Vagina (tissue), 2 donors: Measurements from ENCODE around the gene ZNF577. TPM values are rescaled to one million over a fixed set of nuclear protein-coding genes. Genes with fewer than 3 reads are reported as not detected.

Experiments
- DNase-seq, 2 donors: peaks; one replicate each; pipeline ENCODE4 v3.0.0-alpha.2; 2017; ENCODE audit errors: extremely low spot score in 2 of 2
- H3K27ac ChIP-seq: fragments of 200-600 bp; sonication (generic); one replicate; pipeline ENCODE4 v1.5.1; 2019
- H3K27me3 ChIP-seq: fragments of 200-600 bp; sonication (generic); one replicate; pipeline ENCODE4 v1.5.1; 2019
- H3K36me3 ChIP-seq, 2 donors: fragments of 200-600 bp; sonication (generic); one replicate each; pipeline ENCODE4 v1.5.1; 2017 to 2019
- H3K4me1 ChIP-seq: fragments of 200-600 bp; sonication (generic); one replicate; pipeline ENCODE4 v1.5.1; 2019
- H3K4me3 ChIP-seq, 2 donors: fragments of 200-600 bp; sonication (generic); 1 replicate in 1 of 2; 2 replicates in 1 of 2; pipeline ENCODE4 v1.5.1; 2016 to 2019
- H3K9me3 ChIP-seq: fragments of 200-600 bp; sonication (generic); one replicate; pipeline ENCODE4 v1.5.1; 2019
- POLR2A ChIP-seq, 2 donors: fragments of 450-650 bp; IDR thresholded peaks; one replicate each; pipeline ENCODE4 v1.6.1; 2017; ENCODE audit warnings: antibody characterized with exemption in 2 of 2, mild to moderate bottlenecking in 2 of 2, moderate library complexity in 2 of 2
- POLR2AphosphoS5 ChIP-seq, 2 donors: sonication (generic); formaldehyde crosslinking; IDR thresholded peaks; one replicate each; pipeline ENCODE4 v1.9.0; 2017; ENCODE audit warnings: antibody characterized with exemption in 2 of 2, mild to moderate bottlenecking in 2 of 2, low read depth in 1 of 2; ENCODE audit not compliant: insufficient read depth in 1 of 2
- intact Hi-C: fragments of 100-400 bp; cut with DNase I; formaldehyde crosslinking; loops from one replicate; pipeline ENCODE4 v1.15.1; 2023
- total RNA-seq: library from RNA; depleted of rRNA; stranded (reverse); fragments of >200 nt; gene quantifications from one replicate; pipeline ENCODE4 v1.2.3, GENCODE V29; 2016
- TF ChIP-seq, protein P1 (sequence below), 3 experiments: fragments of 450-650 bp in 2 of 3; fragments of 200-600 bp in 1 of 3; sonication (generic) in 1 of 3; IDR thresholded peaks; one replicate each; pipeline ENCODE4 v1.5.1; 2017 to 2019; ENCODE audit warnings: antibody characterized with exemption in 3 of 3, mild to moderate bottlenecking in 2 of 3, moderate library complexity in 2 of 3

The ZNF577 gene
- total RNA-seq, 1 donor from 2014 or later, result 14.2 TPM

- intact Hi-C loops, result no loop called here
- Histone ChIP-seq H3K9me3 (peaks cover 6% of the 10 kb centered on the region), H3K4me3 (peak overlapping the region; percentile 73), H3K4me1 (peaks cover 15% of the 10 kb centered on the region), H3K36me3 (peaks cover 0 to 23% of the 10 kb centered on the region in 2 donors), H3K27ac (no peak overlapping the region), H3K27me3 (no peaks in the 10 kb centered on the region)
- no peak for DNase-seq
- TF ChIP-seq POLR2A (IDR thresholded peaks at IDR 0.05), result no peak
- TF ChIP-seq, protein P1, sequence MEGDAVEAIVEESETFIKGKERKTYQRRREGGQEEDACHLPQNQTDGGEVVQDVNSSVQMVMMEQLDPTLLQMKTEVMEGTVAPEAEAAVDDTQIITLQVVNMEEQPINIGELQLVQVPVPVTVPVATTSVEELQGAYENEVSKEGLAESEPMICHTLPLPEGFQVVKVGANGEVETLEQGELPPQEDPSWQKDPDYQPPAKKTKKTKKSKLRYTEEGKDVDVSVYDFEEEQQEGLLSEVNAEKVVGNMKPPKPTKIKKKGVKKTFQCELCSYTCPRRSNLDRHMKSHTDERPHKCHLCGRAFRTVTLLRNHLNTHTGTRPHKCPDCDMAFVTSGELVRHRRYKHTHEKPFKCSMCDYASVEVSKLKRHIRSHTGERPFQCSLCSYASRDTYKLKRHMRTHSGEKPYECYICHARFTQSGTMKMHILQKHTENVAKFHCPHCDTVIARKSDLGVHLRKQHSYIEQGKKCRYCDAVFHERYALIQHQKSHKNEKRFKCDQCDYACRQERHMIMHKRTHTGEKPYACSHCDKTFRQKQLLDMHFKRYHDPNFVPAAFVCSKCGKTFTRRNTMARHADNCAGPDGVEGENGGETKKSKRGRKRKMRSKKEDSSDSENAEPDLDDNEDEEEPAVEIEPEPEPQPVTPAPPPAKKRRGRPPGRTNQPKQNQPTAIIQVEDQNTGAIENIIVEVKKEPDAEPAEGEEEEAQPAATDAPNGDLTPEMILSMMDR (IDR thresholded peaks at IDR 0.05), result no peak
Observed at GRCh38 chr19:51905206-51905605, 17.5 kb upstream of the ZNF577 start.

- H3K27ac ChIP-seq, result peak within 1 kb of the TSS; percentile 80
- H3K4me1 ChIP-seq, result peaks cover 15% of the 10 kb centered on the region
- intact Hi-C loops, result no loop called here
- H3K9me3 ChIP-seq, result peaks cover 11% of the 10 kb centered on the region
- DNase-seq, result no peak
- peak; percentile 73 to 74 for TF ChIP-seq POLR2AphosphoS5 (IDR thresholded peaks at IDR 0.05; ENCODE audit: insufficient read depth in 1 of 2, low read depth in 1 of 2)
- TF ChIP-seq, protein P1 (IDR thresholded peaks at IDR 0.05), result no peak
- TF ChIP-seq POLR2A (IDR thresholded peaks at IDR 0.05), result no peak
- H3K27me3 ChIP-seq, result no peaks in the 10 kb centered on the region
- H3K36me3 ChIP-seq, result peaks cover 0 to 29% of the 10 kb centered on the region in 2 donors
- H3K4me3 ChIP-seq, result peak within 1 kb of the TSS; percentile 73
Observed at GRCh38 chr19:51904331-51905165, 16.8 kb upstream of the ZNF577 start, which contains the start of gene ZNF649. Gene ZNF649, minus strand, starts transcription at chr19:51905017. Its CDS starts 4,910 bp downstream, at chr19:51900107.

DNA sequence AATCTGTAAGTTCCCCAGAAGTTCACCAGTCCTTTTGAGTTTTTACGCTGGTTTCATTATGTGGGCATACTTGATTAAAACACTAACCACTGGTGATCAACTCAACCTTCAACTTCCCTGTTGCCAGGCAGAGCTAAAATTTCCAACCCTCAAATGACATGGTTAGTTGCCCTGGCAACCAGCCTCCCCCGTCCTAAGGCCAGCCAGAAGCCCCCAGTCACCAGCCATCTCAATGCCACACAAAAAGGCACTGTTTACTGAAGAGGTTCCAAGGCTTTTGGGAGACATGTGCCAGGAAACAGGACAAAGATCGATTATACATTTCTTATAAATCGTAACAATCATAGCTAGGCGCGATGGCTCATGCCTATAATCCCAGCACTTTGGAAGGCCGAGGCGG, 15.4 kb upstream of the ZNF577 start:
- H3K27me3 ChIP-seq, result no peaks in the 10 kb centered on the region
- no peak for DNase-seq
- intact Hi-C loops, result no loop called here
- H3K9me3 ChIP-seq, result peaks cover 16% of the 10 kb centered on the region
- H3K4me3 ChIP-seq, result peak overlapping the region; percentile 73
- H3K4me1 ChIP-seq, result peaks cover 15% of the 10 kb centered on the region
- H3K27ac ChIP-seq, result no peak overlapping the region
- no peak for TF ChIP-seq POLR2AphosphoS5 (IDR thresholded peaks at IDR 0.05; ENCODE audit: insufficient read depth in 1 of 2, low read depth in 1 of 2)
- TF ChIP-seq, protein P1 (IDR thresholded peaks at IDR 0.05), result no peak
- no peak for TF ChIP-seq POLR2A (IDR thresholded peaks at IDR 0.05)
- peaks cover 0 to 43% of the 10 kb centered on the region in 2 donors for H3K36me3 ChIP-seq

- H3K27me3 ChIP-seq, result no peaks in the 10 kb centered on the region
- no peak overlapping the region for H3K27ac ChIP-seq
- no peak overlapping the region for H3K4me3 ChIP-seq
- H3K36me3 ChIP-seq, result peaks cover 0 to 56% of the 10 kb centered on the region in 2 donors
- TF ChIP-seq POLR2AphosphoS5 (IDR thresholded peaks at IDR 0.05; ENCODE audit: insufficient read depth in 1 of 2, low read depth in 1 of 2), result no peak
- TF ChIP-seq POLR2A (IDR thresholded peaks at IDR 0.05), result no peak
- TF ChIP-seq, protein P1 (IDR thresholded peaks at IDR 0.05), result no peak
- H3K9me3 ChIP-seq, result peaks cover 20% of the 10 kb centered on the region
- no peak for DNase-seq
- intact Hi-C loops, result loop anchor here (2.0 kb wide), 1 partner anchor 21 kb away; no protein-coding TSS in a partner anchor
- peaks cover 15% of the 10 kb centered on the region for H3K4me1 ChIP-seq
Observed at GRCh38 chr19:51901860-51902259, 14.1 kb upstream of the ZNF577 start.

- peaks cover 24 to 77% of the 10 kb centered on the region in 2 donors for H3K36me3 ChIP-seq
- intact Hi-C loops, result no loop called here
- no peaks in the 10 kb centered on the region for H3K27me3 ChIP-seq
- H3K4me1 ChIP-seq, result peaks cover 6% of the 10 kb centered on the region
- TF ChIP-seq, protein P1 (IDR thresholded peaks at IDR 0.05), result no peak
- TF ChIP-seq POLR2A (IDR thresholded peaks at IDR 0.05) (no peak), POLR2AphosphoS5 (IDR thresholded peaks at IDR 0.05; ENCODE audit: insufficient read depth in 1 of 2, low read depth in 1 of 2) (no peak)
- DNase-seq, result no peak
- peaks cover 71% of the 10 kb centered on the region for H3K9me3 ChIP-seq
- no peak overlapping the region for H3K4me3 ChIP-seq
- no peak overlapping the region for H3K27ac ChIP-seq
Observed at GRCh38 chr19:51891193-51891747, 3.5 kb upstream of the ZNF577 start.
